ENCODE measurements around the gene SCN4A.
"Not testable (repeated sequence)": the region's sequence is repeated elsewhere in the genome, so short reads cannot be mapped to it uniquely, and the experiment has no call there.

The SCN4A gene

DNA sequence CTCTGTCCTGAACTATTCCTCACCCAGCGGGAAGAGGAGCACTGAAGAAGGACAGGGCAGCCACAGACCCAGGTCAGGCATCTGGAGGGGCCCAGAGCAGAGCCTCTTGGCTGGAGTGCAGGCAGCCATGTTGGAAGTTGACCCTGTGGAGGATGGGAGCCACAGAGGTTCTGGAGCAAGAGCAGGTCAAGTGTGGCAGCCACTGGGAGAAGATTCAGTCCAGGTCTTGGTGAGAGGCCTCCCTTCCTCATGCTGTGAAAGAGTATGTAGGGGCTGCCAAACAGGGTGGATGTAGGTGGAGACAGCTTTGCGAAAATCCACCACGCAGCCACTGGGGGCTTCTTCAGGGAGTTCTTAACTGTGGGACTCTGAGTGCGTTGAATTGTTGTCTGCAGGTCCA lies 40.0 kb downstream of the SCN4A start:
- DNase-seq = no peak

DNA sequence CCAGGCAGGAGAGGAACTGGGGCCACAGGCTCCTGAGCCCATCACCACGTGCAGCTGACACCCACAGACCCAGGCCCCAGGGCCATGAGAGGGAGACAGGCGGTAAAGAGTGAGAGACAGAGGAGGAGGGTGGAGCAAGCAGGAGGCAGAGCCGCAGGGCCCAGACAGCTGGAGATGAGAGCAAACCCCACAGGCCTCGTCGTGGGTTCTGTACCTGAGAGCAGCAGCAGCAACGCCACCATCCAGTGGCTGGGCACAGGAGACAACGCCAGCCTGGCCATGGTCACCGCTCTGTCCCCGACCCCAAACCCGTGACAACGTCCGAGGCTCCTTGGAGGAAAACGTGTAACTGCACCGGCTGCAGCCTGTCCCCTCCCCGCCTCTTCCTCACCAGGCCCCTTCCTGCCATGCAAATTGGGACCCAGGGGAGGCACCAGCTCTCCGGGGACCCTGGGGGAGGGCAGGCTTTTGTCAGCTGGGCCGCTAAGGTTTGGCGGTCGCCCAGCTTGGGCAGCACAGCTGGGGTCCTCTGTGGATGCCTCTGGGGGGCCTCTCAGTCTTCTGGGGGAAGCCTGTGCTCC lies 40.6 kb downstream of the SCN4A start, which contains the start of gene CD79B:
Gene CD79B, minus strand, starts transcription at position 351 of the 581 bp plus-strand sequence. Its CDS starts 70 bp downstream, at position 281.
- no peak for DNase-seq

DNA sequence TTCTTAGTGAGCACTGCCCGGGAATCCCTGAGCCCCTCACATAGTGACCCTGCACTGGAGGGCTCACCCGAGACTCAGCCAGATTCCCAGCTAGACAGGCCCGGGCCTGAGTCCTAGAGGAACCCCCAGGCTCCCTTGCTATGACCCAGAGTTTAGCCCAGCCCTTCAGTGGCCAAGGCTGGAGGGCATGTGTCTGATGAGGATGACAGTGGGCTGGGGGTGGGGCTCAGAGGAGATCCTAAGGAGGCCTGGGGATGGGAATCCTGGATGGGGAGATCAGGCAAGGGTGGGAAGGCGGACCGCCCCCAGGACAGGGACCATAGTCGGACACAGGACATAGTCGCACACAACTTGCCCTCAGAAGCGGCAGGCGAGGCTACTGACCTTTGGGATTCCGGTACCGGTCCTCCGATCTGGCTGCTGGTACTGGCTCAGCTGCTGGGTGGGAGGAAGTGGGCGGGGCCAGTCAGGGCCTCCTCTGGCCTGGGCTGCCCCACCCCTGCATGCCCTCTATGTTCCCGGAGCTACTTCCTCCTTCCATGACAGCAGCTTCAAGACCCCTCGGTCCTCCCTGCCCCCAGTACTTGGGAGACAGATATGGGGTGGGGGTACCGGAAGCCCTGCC lies 41.7 kb downstream of the SCN4A start:
- peak; percentile 59 for DNase-seq

DNA sequence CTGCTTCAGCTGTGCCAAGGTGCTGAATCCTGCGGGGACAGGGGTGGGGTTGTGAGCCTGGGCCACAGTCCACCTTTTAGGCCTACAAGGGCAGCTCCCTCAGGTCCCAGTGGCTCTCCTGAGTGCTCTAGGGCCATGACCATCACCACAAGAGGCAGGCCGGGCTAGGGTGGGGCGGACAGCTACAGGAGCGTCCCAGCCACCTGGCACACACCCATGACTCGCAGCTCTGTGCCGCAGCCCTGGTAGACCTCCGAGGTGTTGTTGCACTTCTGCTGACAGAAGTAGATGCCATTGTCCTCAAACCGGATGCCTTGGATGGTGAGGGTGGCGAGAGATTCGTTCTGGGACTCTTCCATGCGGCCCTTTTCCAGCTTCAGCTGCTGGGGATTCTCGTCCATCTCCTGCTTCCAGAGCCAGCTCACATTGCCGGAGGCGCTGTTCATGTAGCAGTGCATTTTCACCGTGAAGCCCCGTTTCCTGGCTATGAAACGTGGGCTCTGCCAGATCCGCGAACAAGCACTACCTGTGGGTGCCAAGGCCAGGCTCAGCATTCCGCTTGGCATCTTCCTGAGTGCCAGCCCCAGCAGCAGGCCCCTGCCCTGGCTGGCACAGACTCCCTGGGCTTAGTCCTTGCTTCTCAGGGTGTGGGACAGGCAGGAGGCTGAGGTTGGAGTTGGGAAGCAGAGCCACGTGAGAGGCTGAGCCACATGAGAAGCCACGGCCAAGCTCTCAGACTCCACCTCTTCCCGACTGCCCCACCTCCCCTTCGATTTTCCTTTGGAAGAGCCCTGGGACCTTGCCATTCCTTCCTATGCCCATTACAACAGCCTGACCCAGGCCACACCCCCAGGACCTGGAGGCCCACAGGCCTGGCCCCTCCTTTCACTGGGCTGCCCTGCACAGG lies 42.6 kb downstream of the SCN4A start:
- DNase-seq = no peak

DNA sequence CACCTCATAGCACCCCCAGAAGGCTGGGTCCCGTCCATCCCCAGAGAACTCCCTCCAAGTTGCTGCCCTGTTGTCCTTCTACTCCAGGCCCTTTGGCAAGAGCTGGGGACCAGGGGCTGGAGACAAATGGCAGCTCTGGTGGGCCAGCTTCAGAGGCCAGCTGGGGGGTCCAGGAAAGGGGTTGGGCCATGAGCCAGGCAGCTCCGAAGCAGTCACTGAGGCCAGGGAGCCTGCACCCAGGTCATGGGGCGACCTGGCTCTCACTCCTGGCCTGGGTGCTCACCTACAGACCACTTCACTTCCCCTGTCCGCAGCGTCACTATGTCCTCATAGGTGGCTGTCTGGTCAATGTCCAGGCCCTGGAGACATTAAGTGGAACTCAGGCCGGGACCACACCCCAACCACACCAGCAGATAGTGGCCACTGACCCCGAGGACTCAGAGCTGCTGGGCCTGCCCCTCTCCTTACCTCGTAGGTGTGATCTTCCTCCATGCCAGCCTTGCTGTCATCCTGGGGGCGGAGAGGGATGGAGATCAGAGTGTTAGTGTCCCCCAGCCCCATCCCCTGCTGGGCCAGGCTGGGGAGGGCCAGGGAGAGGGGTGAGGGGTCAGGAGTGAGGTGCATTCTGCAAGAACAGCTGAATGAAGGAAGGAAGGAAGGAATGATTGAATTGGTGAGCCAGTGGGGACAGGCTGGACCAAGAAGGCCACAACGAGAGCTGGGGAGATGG lies 43.6 kb downstream of the SCN4A start:
- DNase-seq = no peak

DNA sequence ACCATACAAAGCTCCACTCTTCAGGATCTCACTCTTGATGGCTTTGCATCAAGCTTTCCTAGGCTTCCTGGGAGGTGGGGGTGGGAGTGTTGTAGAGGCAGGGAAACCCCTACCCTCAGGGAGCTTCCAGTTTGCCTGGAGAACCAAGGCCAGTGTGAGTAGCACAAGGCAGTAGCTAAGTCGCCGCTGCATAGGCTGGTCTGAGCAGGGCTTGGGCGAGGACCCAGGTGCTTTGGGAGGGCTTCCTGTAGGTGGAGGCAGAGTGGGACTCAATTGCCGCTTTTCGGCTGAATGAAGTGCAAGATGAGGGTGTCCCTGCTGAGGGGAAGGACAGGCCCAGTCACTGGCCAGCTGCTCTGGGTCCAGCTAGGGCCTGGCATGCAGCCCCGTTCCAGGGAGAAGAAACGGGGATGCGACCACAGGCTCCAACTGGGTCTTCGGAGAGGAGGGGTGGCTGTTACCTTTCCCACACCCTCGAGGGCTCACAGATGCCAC lies 44.5 kb downstream of the SCN4A start:
- DNase-seq = no peak

DNA sequence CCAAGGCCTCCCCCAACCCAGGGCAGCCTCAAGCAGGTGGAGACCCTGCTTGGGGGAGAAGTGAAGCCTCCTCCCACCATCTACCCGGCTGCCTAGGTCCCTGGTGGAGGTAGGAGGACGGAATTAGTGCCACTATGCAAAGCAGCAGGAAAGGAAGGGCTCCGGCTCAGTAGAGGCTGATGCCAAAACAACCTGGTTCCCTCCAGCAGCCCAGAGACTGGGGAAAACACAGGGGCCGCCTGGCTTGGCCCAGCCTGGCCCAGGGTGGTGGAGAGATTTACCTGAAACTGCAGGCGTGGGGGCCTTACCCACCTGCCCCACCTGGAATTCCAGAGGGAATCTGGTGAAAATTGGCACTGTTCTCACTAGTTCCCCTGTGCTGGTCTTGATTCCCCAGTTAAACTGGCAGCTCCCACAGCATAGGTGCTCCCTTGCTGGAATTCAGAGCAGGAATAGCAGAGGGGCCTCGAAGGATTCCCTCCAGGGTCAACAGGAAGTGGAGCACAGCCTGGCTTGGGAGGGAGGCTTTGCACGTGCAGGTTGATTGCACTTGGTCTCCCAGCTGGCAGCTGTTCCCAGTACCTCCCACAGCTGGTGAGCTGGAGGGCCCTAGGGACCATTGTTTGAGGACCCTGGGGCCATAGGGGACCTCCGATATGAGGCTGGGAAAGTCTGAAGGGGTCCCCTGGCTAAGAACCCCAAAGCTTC lies 45.1 kb downstream of the SCN4A start:
- DNase-seq = no peak

DNA sequence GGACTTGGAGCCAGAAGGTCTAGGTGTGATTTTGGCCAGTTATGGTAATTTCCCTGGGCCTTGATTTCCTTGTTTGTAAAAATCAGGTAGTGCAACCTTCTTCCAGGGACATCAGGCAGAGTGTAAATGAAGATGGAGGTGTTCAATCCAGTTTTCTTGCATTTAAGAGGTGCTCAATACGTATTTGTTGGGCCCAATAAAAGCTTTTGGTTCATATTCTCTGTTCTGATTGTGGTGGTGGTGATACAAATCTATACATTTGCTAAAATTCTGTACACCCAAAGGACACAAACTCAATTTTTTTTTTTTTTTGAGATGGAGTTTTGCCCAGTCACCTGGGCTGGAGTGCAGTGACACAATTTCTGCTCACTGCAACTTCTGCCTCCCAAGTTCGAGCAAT lies 46.6 kb downstream of the SCN4A start:
- DNase-seq = no peak

DNA sequence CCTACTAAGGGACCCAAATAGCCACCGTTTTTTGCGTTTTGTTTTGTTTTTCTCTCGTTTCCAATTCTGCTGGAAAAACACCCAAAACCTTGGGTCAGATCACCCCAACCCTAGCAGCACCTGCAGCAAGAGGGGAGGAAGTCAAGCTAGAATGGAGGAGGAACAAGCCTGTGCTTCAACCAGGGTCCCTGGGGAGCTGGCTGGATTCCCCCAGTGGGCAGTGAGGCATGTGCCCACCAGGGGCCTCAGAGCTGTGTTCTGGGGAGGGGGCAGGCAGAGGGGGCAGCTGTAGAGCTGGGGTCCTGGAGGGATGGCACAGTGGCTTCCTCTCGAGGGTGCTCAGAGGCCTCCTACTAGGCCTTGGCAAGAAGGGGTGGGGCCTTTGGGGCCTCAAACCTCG lies 47.1 kb downstream of the SCN4A start:
- no peak for DNase-seq

DNA sequence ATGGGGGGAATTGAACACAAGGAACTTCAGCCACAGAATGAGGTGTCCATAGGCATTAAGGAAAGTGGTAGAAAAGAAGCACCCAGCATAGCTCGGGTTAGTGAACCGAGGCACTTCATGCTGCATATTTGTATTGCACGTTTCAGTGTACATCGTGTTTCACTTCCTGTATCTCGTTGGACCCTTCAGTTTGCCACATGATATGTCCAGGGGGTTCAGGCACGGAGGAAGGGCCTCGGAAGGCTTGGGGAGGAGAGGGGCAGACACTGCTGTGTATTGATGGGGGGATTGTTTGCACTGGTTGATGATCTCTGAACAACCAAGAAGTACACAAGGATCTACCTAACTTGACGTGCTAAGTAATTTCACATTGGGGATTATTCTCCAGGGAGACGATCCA lies 50.3 kb downstream of the SCN4A start:
- not testable (repeated sequence) for DNase-seq

DNA sequence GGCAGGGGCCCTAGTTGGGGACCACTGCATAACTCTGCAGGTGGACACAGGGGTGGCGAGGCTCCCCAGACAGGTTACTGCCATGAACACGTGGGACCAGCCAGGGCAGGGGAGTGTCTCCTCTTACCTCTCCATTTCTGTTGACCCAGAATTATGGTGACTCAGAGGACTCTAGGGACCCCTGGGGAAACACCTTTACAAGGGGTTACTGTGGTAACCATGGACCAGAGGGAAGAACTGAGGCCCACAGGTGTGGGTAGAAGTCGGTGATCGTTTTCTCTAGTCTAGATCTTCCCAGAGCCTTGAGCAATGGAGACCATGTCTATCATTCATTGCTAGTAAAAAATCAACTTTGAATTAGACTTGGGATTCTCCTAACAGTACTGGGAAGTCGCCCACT lies 51.9 kb downstream of the SCN4A start:
- DNase-seq = not testable (repeated sequence)

DNA sequence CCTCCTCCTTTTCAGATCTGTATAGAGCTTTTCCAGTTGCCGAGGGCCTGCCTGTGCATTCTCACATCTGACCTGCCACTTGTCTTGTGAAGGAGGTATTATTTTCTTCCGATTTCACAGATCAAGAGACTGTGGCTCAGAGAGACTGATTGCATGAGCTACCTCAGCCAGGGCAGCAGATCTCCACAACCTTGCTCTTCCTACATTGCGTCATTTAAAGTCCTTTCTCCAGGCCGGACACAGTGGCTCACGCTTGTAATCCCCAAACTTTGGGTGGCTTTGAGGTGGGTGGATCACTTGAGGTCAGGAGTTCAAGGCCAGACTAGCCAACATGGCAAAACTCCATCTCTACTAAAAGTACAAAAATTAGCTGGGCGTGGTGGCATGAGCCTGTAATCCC lies 52.7 kb downstream of the SCN4A start:
- DNase-seq = not testable (repeated sequence)

DNA sequence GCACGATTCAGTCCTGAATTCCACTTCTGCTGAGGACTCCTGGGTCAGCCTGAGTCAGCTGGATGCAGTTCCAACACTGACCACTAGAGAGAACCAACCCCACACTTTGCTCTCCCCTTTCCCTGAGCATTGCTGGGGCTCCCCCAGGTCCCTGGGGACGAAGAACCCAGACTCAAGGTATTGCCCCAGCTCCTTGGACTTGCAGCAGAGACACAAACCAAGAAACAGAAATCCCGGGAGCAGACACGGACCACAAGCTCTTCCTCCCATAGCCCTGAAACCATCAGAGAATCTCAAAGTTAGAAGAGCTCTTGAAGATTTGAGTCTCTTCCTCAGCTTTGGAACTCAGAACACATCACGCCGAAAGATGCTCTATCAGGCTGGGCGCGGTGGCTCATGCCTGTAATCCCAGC lies 53.4 kb downstream of the SCN4A start:
- DNase-seq = peak; percentile 76

DNA sequence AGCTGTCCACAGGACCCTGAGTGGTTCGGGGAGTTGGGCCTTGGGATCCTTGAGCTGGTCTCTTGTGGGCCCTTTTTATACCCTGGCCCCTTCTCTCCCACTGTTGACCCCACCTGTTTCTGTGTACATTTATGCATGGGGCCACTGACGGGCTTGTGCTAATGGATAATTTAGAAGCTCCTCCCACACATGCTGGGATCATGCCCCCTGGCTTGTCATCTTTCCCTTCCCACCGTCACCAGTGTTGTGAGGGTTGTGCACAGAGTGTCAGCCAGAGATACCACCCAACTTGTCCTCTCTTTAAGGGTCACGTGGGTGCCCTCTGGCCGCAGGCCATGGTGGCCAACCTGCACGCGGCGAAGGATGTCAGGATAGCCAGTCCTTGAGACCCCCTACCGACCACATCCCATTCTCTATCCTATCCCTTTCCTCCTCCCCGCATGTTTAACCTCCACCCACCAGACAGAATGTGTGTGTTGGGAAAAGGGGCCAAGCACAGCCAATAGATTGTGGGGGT lies 53.9 kb downstream of the SCN4A start, which contains the start of gene GH1:
Gene GH1, minus strand, starts transcription at position 51 of the 517 bp plus-strand sequence. CDS start 63 bp downstream, outside the sequence.
- not testable (repeated sequence) for DNase-seq

DNA sequence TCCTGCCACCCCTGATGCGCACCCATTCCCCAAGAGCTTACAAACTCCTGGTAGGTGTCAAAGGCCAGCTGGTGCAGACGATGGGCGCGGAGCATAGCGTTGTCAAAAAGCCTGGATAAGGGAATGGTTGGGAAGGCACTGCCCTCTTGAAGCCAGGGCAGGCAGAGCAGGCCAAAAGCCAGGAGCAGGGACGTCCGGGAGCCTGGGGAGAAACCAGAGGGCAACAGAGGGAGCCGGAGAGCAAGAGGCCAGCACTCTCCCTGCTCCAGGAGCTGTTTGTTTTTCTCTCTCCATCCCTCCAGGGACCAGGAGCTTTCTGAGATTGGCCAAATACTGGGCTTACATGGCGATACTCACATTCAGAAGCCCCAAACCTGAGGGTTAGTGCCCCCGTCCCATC lies 54.4 kb downstream of the SCN4A start:
- DNase-seq = no peak

DNA sequence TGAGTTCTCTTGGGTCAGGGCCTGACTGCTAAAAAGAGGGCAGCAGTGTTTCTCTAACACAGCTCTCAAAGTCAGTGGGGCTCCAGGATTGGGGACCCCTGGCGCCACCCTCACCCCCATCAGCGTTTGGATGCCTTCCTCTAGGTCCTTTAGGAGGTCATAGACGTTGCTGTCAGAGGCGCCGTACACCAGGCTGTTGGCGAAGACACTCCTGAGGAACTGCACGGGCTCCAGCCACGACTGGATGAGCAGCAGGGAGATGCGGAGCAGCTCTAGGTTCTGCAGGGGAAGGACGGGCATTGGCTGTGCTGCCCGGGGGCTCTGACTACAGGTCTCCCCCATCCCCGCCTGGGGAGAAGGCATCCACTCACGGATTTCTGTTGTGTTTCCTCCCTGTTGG lies 55.1 kb downstream of the SCN4A start:
- peak; percentile 11 for DNase-seq

DNA sequence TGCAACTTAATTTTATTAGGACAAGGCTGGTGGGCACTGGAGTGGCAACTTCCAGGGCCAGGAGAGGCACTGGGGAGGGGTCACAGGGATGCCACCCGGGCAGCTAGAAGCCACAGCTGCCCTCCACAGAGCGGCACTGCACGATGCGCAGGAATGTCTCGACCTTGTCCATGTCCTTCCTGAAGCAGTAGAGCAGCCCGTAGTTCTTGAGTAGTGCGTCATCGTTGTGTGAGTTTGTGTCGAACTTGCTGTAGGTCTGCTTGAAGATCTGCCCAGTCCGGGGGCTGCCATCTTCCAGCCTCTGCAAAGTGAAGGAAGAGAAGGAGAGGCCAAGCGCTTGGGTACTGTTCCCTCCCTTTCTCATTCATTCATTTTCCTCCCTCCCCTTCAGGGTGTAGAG lies 55.5 kb downstream of the SCN4A start:
- not testable (repeated sequence) for DNase-seq

DNA sequence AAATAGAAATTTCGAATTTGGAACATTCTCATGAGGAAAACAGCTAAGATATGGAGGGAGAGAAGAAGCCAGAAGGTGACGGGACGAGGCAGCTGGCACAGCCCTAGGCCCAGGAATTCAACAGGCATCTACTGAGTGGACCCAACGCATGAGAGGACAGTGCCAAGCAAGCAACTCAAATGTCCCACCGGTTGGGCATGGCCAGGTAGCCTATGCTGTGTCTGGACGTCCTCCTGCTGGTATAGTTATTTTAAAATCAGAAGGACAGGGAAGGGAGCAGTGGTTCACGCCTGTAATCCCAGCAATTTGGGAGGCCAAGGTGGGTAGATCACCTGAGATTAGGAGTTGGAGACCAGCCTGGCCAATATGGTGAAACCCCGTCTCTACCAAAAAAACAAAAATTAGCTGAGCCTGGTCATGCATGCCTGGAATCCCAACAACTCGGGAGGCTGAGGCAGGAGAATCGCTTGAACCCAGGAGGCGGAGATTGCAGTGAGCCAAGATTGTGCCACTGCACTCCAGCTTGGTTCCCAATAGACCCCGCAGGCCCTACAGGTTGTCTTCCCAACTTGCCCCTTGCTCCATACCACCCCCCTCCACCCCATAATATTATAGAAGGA lies 56.0 kb downstream of the SCN4A start:
- no peak for DNase-seq

DNA sequence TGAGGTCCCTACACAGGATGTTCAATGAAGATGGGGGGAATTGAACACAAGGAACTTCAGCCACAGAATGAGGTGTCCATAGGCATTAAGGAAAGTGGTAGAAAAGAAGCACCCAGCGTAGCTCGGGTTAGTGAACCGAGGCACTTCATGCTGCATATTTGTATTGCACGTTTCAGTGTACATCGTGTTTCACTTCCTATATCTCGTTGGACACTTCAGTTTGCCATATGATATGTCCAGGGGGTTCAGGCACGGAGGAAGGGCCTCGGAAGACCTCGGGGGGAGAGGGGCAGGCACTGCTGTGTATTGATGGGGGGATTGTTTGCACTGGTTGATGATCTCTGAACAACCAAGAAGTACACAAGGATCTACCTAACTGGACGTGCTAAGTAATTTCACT lies 57.0 kb downstream of the SCN4A start:
- not testable (repeated sequence) for DNase-seq

DNA sequence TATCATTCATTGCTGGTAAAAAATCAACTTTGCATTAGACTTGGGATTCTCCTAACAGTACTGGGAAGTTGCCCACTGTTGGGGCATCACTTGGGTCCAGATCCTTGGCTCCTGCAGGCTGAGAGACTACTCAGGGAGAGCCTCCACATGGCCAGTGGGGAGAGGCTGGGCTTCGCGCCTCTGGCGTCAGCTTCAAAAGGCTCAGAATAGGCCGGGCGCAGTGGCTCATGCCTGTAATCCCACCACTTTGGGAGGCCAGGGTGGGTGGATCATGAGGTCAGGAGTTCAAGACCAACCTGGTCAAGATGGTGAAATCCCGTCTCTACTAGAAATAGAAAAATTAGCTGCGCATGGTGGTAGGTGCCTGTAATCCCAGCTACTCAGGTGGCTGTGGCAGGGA lies 58.2 kb downstream of the SCN4A start:
- no peak for DNase-seq

DNA sequence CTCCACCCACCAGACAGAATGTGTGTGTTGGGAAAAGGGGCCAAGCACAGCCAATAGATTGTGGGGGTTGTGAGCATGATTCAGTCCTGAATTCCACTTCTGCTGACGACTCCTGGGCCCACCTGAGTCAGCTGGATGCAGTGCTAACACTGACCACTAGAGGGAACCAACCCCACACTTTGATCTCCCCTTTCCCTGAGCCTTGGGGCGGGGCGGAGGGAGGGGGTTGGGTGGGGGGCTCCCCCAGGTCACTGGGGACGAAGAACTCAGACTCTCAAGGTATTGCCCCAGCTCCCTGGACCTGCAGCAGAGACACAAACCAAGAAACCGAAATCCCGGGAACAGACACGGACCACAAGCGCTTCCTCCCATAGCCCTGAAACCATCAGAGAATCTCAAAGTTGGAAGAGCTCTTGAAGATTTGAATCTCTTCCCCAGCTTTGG lies 61.0 kb downstream of the SCN4A start:
- peak; percentile 74 for DNase-seq
